Urothelium cell line (cell line): Measurements from ENCODE around the gene NBPF3.

Experiments used
- DNase-seq: peaks from one replicate; pipeline ENCODE4 v3.0.0; 2011; ENCODE audit warnings: low spot score, mixed read lengths
- FAIRE-seq: peaks from 2 replicates; lab custom pipeline; 2011; peaks lifted over from hg19 to GRCh38; lab: Jason Lieb, UNC

Gene NBPF3

DNA sequence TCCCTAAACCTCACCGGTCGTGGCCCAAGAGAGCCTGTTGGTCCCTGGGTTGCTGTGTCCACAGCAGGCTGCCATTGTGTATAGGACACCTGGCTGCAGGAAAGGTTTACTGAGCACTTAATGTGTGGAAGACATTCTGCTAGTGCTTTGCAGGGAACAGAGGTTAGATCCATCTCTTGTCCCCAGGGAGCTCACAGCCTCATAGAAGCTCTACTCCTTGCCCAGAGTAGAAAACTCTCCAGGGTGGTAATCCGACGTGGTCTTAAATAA, 52.4 kb downstream of the NBPF3 start:
- FAIRE-seq, result no peak
- DNase-seq, result no peak

DNA sequence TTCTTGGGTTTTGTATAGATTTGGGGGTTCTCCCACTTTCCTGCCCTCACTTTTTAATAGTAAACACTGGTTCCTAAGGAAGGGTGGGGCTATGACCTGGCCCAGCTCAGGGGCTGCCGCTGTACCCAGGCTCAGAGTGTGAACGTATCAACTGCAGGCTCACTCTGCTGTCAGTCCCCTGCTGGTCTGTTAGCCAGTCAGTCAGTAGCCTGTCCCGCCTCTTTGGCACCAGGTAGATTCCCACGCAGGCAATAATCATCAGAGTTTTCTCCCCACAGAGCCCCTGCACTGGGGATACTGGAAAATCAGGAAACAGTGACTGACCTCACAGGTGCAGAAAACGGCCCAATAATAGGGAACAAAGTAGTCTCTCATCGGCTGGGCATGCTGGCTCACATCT, 54.3 kb downstream of the NBPF3 start:
- FAIRE-seq (no peak), DNase-seq (no peak)

DNA sequence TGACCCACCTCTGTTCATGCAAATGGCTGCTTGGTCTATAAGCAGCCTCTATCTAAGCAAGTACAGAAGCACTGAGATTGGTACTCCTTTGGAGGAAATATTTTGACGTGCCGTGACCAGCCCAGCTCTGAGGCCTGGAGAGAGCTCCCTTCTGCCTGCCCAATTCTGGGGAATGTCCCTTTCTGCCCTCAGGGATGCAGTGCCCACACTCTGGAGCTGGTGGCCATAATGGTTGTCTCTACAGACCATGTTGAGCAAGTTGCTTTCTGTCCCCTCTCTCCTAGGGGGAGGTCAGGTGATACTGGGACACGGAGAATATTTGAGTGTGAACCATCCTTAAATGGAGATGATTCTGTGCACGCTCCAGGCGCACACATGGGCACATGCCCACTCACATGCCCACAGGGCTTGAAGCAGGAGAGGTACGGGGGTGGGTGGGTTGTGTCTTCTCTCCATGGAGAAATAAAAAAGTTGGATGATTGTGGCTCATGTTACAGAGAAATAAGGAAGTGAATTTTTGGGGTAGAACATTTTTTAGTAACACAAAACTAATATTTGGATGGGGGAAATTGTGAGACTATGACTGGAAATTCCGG, 55.4 kb downstream of the NBPF3 start:
- FAIRE-seq (no peak), DNase-seq (no peak)

DNA sequence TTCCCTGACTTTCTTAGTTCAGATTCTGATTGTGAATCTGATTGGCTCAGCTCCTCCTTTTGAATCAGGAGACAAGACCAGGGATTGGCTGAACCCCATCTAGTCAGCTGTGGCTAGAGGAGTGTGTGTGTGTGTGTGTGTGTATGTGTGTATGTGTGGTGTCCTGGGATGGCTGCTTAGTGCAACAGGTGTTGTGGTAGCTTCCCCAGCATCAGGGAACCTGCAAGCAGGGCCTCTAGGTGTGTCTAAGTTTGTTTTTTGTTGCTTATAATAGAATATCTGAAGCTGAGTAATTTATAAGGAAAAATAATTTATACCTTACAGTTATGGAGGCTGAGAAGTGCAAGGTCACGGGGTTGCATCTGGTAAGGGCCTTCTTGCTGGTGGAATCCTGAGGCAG, 56.1 kb downstream of the NBPF3 start:
- DNase-seq (no peak), FAIRE-seq (no peak)

DNA sequence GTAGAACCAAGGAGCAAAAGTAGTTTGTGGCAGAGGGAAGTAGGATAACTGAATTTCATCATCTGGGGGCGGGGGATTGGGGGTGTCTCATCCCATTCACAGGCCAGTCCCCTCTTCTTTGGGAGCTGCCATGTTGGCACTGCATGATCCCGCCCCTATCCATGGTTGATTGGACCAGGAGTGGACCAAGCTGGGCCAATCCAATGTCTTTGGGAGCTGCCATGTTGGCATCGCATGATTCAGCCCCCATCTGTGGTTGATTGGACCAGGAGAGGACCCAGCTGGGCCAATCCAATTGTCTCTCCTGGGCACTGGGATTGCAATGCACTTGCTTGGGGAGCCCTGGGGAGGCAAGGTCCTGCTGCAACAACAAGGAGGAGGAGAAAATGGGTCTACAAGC, 56.9 kb downstream of the NBPF3 start:
- FAIRE-seq, result no peak
- no peak for DNase-seq

DNA sequence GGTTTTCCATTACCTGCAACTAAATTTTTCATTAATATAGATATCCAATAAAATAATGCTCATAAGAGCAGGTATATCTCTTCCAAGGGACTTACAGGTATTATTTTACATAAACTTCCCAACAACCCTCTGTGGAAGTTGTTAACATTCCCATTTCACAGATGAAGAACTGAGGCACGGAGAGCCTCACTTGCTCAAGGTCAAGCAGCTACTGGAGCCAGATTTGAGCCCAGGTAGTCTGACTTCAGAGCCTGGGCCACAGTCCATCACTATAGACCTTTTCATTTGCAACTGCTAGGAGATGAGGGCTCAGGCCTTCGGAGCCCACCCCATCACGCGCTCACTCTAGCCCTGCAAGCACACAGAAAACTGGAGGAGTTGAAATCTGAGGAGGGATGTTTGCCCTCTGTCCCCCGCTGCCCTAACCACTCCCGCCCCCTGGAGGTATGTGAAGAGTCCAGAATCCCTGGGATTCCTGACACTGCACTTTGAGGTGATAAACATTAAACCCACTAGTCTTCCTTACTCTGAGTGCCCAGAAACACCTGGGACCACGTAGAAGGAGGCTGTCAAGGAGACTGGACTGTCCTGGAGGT, 57.6 kb downstream of the NBPF3 start:
- DNase-seq (no peak), FAIRE-seq (no peak)

DNA sequence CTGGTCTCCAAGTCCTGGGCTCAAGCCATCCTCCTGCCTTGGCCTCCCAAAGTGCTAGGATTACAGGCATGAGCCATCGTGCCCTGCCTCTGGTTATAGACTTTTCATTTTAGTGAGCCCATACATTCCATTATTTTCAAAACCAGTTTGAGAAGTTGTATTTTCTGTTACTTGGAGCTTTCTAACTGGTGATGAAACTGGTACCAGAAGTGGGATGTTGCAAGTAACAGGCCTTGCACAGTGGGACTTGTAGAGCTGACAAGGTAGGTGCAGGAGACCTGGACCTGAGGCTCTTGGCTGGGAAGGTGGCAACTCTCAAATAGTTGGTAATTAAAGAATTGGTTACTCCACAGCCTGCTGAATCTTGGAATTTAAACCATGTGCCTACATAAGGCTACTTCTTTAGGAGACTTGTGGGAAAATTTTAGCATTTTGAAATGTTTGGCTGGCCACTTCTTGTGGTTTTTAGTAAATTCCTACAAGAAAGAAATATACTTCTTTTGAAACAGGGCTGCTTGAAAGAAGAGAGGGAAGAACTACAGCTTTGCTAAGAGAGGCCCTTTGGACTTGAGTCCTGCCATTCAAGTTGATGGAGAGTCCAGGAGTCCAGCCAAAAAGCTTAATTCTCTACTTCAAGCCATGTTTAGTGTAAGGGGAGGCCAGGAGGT, 59.5 kb downstream of the NBPF3 start:
- FAIRE-seq (no peak), DNase-seq (no peak)

DNA sequence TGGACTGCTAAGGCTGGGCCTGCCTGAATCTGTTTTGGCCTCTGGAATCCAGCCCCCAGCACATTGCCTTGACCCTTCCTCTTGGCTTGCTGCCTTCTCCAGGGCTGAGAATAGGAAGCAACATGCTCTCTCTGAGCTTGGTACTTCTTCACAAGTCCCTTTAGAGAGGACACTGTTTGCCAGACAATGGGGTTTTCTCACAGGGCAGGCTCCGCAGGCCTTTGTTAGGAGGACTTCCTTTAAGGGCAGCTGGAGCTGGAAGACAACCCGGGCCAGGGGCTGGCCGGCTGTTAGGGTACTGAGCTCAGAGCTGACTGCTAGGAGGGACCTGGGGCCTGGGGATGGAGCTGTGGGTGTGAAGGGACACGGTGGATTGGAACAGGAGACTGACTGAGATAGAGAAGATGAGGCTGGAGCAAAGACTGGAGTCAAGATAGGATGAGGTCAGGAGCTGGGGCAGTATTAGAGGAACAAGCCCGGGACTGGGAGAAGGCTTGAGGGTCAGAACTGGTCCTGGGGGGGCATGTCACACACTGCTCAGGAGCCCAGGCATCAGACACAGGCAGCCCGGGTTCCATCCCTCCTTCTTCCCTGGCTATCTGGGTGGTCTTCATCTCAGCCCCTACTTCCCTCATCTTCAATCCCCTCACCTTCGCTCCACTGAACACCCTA, 63.9 kb downstream of the NBPF3 start:
- no peak for FAIRE-seq
- no peak for DNase-seq

DNA sequence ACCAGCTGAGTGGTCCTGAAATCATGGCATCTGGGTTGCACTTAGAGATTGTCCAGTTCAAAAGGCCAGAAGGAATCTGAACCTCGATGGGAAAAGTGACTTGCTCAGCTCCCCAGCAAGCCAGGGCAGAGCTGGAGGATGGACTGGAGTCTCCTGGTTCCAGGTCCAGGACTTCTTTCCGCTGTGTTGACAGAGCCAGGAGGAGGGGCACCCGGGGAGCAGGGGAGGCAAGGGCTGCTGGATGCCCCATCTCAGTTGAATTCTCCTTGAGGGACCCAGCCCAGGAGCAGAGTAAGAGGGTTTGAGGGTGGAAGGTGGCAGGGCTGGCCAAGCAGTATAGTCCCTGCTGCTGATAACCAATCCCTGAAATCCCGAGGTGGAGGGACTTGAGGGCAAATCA, 66.9 kb downstream of the NBPF3 start:
- DNase-seq, result no peak
- FAIRE-seq, result no peak

DNA sequence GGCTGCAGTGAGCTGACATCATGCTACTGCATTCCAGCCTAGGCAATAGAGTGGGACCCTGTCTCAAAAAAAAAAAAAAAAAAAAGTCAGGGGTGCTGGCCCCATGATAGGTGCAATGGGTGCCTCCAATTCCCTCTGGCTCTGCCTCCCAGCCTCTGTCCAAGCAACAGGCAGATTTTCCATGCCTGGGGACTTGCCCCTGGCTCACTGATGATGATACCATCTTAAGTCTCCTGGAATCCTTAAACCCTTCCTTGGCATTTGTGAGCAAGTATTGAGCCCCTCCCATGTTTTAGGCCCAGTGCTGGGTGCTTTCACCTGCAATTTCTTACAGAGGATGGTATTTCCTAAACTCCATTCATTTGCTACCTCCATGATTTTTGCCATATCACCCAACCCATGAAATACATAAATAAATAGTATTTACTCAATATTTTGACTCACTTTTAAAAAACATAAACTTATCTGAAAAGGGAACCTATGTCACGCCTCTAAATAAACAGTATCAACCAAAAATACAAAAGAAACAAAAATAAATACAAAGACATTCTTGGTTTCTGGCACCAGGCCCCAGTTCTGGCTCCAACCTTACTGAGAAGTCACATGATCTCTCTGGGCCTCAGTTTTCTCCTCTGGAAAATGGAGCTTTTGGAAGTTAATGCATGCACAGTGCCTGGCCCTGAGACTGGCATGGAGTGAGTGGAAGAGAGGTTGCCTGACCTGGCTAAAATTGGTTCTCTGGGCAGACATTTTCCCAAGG, 67.8 kb downstream of the NBPF3 start:
- FAIRE-seq, result no peak
- DNase-seq, result no peak

DNA sequence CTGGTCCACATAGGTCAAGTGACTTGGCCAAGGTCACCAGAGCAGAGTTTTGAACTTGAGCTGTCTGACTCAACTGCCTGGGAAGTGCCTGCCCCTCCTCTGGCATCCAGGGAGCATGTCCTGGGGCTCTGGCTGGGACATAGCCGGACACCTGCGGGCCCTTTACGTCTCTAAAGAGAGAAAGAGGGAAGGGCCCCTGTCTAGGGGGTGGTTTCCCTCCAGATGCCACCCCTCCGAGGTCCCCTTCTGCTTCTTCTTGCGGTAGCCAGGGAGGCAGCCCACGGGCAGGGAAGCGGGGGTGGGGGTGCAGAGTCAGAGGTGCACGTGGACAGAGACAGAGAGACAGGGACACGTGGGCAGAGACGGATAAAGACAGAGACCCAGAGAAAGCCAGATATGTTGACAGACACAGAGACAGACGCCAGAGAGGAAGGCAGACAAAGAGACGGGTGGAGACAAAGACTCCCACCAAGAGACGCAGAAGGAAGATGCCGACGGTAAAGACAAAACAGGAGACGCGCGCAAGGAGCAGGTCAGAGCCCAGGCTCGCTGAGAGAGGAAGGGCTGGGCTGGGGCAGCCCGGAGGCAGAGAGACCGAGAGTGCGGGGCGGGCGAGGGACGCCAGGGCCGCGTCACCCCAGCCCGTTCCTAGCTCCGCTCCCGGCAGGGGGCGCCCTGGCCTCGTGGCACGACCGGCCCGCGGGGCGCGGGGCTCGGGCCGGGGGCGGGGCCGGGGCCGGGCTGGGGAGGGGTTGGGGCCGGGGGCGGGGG, 68.8 kb downstream of the NBPF3 start:
- FAIRE-seq (no peak), DNase-seq (no peak)

DNA sequence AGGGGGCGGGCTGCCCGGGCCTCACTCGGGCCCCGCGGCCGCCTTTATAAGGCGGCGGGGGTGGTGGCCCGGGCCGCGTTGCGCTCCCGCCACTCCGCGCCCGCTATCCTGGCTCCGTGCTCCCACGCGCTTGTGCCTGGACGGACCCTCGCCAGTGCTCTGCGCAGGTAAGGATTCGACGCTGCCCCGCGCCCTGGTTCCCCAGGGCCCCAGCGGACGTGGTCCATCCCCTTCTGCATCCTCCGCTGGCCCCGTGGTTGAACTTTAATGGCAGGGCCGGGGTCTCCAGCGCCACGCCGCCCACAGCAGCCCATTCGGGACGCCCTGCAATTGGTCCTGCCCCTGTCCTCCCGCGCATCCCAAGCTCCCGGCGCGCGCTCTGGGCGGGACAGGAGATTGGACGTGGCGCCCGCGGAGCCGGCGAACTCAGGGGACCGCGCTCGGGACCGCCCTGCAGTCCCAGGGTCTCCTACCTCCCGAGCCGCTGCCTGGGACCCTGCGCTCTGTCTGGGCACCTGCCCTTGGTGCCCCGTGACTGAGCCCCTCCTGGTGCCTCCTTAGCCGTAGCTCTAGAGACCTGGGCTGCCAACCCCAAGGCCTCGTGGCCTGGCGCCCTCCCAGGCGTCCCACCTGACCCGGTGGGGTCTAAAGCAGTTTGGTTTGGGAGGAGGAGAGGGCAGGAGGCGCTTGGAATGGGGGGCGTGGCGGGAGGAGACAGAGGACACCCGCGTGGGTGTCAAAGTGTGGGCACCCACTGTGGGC, 69.6 kb downstream of the NBPF3 start, which contains the start of gene ALPL:
Gene ALPL (plus strand): TSS at position 73 of the 762 bp plus-strand sequence. CDS start 44,659 bp downstream, outside the sequence.
- DNase-seq, result no peak
- no peak for FAIRE-seq

DNA sequence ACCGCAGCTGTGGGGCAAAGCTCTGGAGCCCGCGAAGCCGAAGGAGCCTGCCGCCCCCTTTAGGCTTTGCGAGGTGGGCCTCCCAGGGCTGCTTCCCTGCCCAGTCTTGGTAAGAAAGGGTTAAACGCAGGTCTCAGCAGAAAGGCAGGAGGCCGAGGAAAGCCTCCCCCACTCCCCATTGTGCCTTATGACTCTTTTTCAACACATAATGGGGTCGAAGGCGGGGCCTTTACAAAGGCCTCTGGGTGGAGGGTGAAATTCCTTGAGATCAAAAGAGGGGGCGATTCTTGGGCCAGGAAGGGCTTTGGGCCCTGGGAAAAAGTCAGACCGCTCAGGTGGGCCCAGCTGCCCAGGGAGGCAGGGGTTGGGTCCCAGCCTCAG, 70.2 kb downstream of the NBPF3 start:
- FAIRE-seq (no peak), DNase-seq (no peak)

DNA sequence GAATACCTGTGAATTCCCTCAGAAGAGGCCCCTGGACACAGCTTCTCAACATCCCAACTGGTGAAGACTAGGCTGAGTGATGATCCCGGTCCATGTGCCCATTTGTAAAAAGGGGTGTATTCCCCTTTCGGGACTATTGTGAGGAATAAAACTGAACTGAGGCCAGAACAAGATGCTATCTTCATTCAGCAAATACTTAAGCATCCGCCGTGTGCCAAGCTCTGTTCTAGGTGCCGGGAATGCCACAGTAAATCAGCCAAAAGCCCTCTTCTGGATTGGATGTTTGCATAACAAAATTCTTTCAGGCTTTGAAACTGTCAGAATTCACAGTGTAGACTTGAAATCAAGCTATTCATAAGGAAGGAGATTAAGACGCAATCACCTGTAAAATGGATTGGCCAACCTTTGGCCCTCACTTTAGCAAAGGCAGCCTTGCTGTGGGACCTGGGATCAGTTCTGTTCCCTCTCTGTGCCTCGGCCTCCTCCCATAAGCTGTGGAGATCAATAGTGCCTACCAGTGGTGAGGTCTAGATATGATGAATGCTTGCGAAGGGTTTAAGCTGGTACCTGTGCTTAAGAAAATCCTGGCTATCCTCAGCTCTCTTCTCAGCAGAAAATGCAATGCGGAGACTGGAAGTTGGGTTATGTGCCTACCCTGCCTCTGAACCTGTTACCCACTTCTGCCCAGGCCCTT, 71.1 kb downstream of the NBPF3 start:
- FAIRE-seq (no peak), DNase-seq (no peak)

DNA sequence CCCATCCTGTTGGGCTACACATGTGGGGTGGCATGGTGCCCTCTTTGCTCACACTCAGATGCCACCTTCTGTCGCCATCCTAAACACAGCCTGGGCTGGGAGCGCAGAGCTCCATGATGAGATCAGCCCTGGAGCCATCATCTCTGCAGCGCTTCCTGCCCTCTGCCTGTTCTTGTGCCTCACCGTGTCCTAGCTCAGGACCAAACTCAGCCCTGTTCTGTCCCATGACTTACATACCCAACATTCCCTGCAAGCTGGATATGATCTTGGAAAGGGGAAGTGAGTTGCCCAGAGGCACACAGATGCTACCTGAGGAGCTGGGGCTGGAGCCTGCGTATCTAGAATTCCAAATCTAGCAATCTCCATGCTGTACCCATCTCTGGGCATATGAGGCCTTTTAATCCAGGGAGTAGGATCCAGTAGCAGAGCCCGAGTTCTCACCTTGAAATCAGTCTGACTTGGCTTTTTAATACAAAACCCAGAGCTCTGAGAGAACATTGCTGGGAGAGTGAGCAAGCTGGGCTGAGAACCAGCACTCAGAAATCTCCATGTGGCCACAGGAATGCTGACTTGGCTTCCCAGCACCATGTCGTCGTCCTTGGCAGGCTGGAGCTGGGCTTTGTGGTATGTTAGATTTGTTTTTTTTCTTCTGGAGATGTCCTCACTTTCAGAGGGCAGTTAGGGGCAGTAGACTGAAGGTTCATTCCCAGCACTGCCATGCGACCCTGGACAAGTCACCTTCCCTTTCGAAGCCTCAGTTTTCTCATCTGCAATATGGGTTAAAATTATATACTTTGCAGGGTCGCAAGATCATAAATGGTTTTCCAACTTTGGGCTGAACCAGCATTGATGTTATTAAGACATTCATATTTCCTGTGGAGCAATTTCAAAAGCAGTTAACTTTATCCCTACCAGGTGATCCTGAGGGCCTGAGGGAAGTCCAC, 71.9 kb downstream of the NBPF3 start:
- no peak for FAIRE-seq
- DNase-seq, result peak; percentile 85

DNA sequence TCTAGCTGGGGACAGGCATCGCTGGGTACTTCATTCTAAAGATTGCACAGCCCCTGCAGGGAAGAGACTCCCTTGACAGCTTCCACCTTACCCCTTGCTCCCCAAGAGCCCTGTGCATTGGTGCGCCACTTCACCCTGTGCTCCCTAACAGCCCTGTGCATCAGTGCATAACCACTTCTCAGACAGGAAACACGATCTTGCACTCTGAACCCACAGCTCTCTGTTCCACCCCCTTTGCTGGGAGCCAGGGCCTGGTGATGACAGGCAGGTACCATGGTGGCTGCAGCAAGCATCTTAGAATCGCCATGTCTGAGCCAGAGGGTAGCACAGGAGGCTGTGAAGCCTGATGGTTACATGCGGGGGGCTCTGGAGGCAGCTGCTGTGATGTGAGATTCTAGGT, 74.3 kb downstream of the NBPF3 start:
- DNase-seq, result no peak
- FAIRE-seq, result no peak

DNA sequence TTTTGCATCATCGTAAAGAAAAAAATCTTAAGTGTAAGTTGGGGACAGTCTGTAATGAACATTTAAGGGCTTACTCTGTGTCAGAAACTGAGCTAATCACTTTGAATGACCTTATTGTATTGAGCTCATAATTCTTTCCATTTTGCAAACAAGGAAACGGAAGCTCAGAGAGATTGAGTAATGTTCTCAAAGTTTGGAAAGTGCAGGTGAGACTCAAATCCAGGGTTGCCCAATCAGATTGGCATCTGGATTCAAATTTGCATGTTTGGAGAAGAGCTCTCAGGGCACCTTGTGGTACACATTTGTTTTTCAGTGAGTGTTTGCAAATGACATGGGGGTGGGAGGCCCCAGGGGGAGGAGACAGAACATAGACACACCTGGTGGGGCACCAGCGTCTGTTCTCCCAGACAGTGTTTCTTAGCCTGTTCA, 77.2 kb downstream of the NBPF3 start:
- FAIRE-seq (no peak), DNase-seq (no peak)
